Stimulated activated CD8-positive, alpha-beta memory T cell treated with anti-CD3 and anti-CD28 coated beads, Interleukin-4, amount 100 ng/mL, for 1 hour (primary cell): Measurements from ENCODE around the gene PTPN22.

Experiments used
- DNase-seq, 2 donors: peaks; one replicate each; pipeline ENCODE4 v3.0.0-alpha.2; 2020; ENCODE audit warnings: low read depth in 2 of 2, low spot score in 1 of 2

The PTPN22 gene

GRCh38 chr1:113871597-113872113 lies at the start of gene PTPN22:
Gene PTPN22, minus strand, starts transcription at chr1:113871712.
- DNase-seq = peak; percentile 47 to 69

- no peak for DNase-seq
Measured at GRCh38 chr1:113918243-113918642, 46.7 kb upstream of the PTPN22 start.

GRCh38 chr1:113917400-113918082 lies 46.0 kb upstream of the PTPN22 start:
- DNase-seq = no peak

GRCh38 chr1:113916974-113917373 lies 45.5 kb upstream of the PTPN22 start:
- no peak for DNase-seq

GRCh38 chr1:113913887-113914664 lies 42.6 kb upstream of the PTPN22 start:
- no peak for DNase-seq

GRCh38 chr1:113913312-113913668 lies 41.8 kb upstream of the PTPN22 start:
- no peak for DNase-seq

- no peak for DNase-seq
Measured at GRCh38 chr1:113912594-113913311, 41.2 kb upstream of the PTPN22 start.

- DNase-seq = no peak
Measured at GRCh38 chr1:113905435-113905861, 33.9 kb upstream of the PTPN22 start.

GRCh38 chr1:113904674-113905434 lies 33.3 kb upstream of the PTPN22 start, which contains the start of the genes AP4B1 and DCLRE1B:
Gene AP4B1, minus strand, starts transcription at chr1:113904799. Its CDS starts 82 bp downstream, at chr1:113904717.
Gene DCLRE1B, plus strand, starts transcription at chr1:113905326. Its CDS starts 261 bp downstream, at chr1:113905587.
- peak; percentile 84 to 93 for DNase-seq

- no peak for DNase-seq
Measured at GRCh38 chr1:113904293-113904673, 32.8 kb upstream of the PTPN22 start.

GRCh38 chr1:113903501-113904292 lies 32.2 kb upstream of the PTPN22 start:
- no peak for DNase-seq

- DNase-seq = no peak
Measured at GRCh38 chr1:113901191-113901590, 29.7 kb upstream of the PTPN22 start.

- DNase-seq = no peak
Measured at GRCh38 chr1:113899111-113899510, 27.6 kb upstream of the PTPN22 start.

- no peak for DNase-seq
Measured at GRCh38 chr1:113898241-113898814, 26.8 kb upstream of the PTPN22 start.

- no peak for DNase-seq
Measured at GRCh38 chr1:113895961-113896360, 24.4 kb upstream of the PTPN22 start.

- no peak for DNase-seq
Measured at GRCh38 chr1:113895098-113895497, 23.6 kb upstream of the PTPN22 start.

- no peak for DNase-seq
Measured at GRCh38 chr1:113893267-113893666, 21.8 kb upstream of the PTPN22 start.

- no peak for DNase-seq
Measured at GRCh38 chr1:113891631-113892220, 20.2 kb upstream of the PTPN22 start.

GRCh38 chr1:113890816-113891215 lies 19.3 kb upstream of the PTPN22 start:
- no peak for DNase-seq
